Breast epithelium (tissue), 3 donors: ENCODE measurements around the gene CCDC188.

ENCODE experiments used
- POLR2A ChIP-seq: fragments of 450-650 bp; IDR thresholded peaks from one replicate; pipeline ENCODE4 v1.6.1; 2016; ENCODE audit warnings: antibody characterized with exemption, mild to moderate bottlenecking, moderate library complexity
- POLR2AphosphoS5 ChIP-seq, 3 donors: sonication (generic); formaldehyde crosslinking; IDR thresholded peaks; one replicate each; pipeline ENCODE4 v1.6.1; 2017; ENCODE audit warnings: antibody characterized with exemption in 3 of 3
- TF ChIP-seq, protein P1 (sequence below), 3 donors: fragments of 450-650 bp; IDR thresholded peaks; one replicate each; pipeline ENCODE4 v1.5.1; 2016 to 2017; ENCODE audit warnings: antibody characterized with exemption in 3 of 3, mild to moderate bottlenecking in 3 of 3, moderate library complexity in 3 of 3

DNA sequence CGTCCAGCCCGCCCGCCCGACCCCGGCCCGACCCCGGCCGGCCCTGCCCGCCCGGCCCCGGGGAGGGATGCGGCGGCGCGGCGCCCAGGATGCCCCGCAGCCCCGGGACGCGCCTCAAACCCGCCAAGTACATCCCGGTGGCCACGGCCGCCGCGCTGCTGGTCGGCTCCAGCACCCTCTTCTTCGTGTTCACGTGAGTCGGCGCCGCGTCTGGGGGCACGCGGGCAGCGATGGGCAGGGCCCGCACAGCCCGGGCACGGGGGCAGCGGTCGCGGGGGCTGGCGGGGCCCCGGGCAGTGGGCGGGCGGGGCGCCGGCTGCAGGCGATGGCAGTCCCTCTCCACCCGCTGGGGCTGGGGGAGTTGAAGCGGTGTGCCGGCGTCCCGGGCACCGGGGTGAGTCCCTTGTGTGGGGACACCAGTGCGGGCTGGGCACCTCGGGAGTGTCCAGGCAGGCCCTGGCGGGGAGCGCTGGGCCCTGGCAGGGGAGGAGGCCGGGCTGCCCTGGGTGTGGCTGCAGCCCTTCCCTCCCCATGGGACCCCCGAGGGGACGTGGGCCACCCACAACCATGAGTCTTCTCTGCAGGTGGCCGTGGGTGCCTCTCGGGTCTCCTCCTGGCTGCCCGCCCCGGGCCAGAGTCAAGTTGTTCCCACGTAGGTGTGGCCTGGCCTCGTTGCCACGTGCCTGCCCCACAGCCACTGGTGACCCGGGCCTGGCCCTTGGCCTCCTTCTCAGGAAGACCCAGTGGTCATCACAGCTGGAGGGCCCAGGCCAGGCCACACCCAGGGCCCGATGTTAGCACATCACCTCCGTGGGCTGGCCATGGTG, 18.8 kb downstream of the CCDC188 start:
- TF ChIP-seq, protein P1, sequence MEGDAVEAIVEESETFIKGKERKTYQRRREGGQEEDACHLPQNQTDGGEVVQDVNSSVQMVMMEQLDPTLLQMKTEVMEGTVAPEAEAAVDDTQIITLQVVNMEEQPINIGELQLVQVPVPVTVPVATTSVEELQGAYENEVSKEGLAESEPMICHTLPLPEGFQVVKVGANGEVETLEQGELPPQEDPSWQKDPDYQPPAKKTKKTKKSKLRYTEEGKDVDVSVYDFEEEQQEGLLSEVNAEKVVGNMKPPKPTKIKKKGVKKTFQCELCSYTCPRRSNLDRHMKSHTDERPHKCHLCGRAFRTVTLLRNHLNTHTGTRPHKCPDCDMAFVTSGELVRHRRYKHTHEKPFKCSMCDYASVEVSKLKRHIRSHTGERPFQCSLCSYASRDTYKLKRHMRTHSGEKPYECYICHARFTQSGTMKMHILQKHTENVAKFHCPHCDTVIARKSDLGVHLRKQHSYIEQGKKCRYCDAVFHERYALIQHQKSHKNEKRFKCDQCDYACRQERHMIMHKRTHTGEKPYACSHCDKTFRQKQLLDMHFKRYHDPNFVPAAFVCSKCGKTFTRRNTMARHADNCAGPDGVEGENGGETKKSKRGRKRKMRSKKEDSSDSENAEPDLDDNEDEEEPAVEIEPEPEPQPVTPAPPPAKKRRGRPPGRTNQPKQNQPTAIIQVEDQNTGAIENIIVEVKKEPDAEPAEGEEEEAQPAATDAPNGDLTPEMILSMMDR (IDR thresholded peaks at IDR 0.05): no peak
- no peak for TF ChIP-seq POLR2AphosphoS5 (IDR thresholded peaks at IDR 0.05)
- no peak for TF ChIP-seq POLR2A
